A204.1 (cell line): ENCODE measurements around the gene HDAC7.

Experiments
- FAIRE-seq: peaks from 2 replicates; lab custom pipeline; 2012; peaks lifted over from hg19 to GRCh38; lab: Jason Lieb, UNC

HDAC7 gene

DNA sequence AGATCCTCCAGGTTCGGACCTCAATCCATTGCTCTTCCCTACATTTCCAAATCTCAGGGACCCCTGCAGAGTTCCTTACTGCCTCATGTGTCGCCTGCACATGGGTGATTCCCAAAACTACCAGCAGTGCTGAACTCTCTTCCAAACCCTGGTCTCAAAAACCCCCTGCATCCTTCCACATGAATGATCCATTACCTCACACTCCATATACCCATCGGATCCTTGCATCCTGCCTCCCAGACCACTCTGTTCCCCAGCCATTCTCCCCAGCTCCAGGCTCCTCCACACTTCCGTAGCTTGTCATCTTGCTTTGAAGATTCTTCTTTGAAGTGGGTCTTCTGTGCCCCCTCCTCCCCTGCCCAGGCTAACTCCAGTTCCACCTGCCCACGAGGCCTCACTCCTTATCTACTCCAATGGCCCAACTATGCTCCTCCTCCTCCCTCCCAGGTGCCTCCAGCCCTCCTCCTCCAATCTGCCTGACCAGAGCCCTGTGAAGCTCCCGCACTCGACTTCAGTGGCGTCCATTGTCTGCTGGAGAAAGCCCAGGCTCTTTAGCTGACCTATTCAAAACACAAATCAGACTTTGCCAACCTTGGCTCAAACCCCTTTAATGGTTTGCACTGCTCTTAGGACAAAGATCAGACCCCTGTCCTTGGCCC lies 74.8 kb downstream of the HDAC7 start:
- no peak for FAIRE-seq

DNA sequence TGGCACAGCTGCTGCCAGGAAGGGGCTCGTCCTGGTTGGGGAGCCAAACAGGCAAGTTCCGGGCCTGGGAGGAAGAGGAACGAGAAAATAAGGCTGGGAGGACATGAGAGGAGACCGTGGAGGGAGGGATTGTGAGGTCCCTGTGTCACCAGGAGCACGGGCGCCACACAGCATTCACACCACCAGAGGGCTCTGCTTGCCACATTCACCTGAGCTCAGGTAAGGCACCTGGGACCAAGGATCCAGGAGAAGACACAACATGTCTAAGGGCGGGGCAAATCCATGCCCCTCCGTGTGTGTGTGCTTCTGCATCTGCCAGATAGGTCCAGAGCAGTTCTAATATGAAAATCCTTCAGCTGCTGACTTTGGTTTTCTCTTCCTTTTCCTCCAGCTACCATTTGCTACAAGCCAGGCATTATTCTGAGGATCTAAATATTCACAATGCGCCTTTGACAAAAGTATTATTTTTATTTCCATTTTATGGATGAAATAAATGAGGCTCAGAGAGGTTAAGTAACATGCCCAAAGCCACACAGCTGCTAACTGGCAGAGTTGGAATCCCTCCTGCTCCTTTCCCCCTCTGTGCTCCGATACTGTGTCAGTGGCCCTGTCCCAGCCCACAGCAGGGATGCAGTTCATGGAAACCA lies 75.6 kb downstream of the HDAC7 start:
- FAIRE-seq: no peak

DNA sequence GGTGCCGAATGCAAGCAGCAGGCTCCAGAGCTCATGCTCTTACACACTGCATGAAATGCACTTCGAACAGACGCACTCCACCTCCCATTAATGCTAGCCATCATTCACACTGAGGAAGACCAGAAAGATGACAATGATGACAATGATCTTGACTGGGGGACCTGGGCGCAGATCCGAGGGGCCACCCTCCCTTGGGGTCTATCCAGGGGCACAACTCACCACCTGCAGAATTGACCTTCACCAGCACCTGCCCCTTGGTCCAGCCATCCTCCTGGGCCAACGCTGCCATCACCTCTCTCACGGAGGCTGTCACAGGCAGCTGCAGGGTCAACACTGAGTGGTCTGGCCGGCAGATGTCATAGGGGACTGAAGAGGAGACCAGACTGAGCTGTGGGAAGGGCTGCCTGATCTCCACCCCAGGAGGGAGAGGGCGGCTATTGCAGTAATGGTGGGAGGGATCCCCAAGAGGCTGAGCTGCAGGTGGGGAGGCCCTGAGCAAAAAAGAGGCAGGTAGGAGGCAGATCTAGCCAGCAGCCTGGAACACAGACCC lies 76.3 kb downstream of the HDAC7 start:
- FAIRE-seq: no peak

DNA sequence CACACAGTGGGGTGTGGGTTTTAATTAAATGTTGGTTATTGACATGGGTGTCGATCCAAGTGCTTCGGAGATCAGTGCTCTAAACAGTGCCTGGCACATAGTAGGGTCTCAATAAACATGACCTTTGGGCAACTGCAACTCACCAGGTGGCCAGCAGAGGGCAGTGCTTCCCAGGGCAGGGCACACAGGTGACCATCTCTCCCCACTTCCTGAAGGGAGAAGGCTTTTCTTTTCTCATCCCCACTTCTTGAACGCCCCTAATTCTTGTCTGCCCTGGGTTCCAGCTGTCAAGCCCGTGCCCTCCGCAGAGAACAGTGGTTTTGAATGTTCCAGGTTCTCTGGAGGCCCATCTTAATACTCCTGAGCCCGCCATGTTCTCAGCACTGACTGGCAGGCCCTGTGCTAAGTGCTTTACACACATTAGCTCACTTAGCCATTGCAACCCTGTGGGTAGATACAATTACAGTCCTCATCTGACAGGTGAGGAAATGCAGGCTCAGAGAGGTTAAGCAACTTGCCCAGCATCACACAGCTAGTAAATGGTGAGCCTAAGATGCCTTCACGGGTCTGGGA lies 77.4 kb downstream of the HDAC7 start:
- FAIRE-seq: no peak

DNA sequence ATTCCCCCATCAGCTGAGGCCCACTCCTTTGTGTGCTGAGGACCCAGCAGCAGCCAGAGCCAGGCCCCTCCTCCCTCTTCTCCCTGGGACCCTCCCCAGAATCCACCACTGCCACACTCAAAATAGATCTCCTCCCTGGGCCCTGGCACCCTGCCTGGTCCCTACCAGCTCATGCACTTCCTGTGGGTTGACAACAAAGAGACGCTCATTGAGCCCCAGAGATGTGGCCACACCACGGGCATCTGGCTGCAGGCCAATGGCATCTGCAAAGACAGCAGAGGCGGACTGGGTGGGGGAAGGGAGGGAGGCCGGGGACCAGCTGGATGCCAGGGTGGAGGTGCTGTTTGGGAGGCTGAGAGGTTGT lies 78.4 kb downstream of the HDAC7 start:
- no peak for FAIRE-seq

DNA sequence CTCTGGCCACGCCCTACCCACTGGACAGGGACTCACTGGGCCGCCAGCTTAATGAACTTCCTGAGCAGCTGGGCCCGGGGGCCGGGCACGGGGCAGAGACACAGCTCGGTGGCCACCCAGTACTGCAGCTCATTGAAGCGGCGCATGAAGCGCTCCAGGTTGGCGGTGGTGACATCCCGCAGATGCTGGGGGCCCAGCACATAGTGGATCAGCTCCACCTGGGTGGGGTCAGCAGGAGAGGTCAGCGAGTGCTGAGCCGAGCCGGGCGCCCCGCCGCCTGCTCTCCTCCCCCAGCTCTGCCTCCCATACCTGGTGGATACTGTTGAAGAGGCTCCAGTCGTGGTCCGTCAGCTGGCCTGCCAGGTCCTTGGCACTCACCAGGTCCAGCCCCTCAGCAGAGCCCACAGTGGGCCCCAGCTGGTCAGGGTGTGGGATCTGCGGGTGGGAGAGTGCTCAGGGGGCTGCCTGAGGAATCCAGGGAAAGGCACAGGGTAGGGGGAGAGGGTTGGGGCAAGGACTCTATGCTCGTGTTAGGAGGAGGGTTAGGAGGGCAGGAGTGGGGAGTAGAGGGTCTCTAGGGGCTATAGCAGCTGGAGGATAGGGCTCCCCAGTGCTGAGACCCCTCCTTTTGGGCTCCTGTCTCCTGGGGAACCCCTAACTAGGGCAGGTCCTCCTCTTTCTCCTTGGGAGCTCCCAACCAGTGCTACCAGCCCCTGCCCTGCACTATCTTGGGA lies 78.9 kb downstream of the HDAC7 start:
- FAIRE-seq: no peak

DNA sequence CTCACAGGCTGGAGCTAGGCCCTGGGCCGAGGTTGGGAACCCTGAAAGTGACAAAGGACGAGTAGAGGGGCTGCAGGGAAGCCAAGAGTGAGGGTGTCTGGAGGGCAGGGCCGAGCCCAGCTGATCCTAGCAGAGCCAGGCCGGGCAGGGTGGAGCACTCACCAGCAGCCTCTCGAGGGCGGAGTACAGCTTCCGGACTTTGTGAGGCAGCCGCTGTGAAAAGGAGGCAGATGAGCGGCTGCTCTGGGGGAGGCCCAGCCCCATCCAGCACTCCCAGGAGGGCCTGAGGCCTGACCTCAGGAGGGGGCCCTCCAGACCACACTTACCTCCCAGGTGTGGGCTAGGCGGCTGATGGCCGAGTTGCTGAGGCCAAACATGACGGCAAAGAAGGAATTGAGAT lies 79.7 kb downstream of the HDAC7 start:
- FAIRE-seq: no peak

DNA sequence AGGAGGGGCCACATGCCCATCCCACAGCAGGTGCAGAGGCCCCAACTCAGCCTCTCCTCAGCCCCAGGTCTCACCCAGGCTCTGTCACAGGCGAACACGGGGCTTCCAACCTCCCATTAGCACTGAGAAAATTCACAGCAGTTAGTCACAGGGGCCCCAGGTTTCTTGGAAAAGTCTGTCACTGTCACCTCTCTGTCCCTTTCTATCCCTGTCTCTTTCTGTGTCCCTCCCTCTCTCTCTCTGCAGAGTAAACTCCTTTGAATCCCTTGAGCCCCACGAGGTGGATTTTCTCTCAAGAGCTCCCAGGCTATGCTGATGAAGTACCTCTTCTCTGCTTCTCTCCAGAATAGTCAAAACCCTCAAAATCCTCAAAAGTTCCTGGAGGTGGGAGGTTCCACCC lies 80.4 kb downstream of the HDAC7 start:
- no peak for FAIRE-seq

DNA sequence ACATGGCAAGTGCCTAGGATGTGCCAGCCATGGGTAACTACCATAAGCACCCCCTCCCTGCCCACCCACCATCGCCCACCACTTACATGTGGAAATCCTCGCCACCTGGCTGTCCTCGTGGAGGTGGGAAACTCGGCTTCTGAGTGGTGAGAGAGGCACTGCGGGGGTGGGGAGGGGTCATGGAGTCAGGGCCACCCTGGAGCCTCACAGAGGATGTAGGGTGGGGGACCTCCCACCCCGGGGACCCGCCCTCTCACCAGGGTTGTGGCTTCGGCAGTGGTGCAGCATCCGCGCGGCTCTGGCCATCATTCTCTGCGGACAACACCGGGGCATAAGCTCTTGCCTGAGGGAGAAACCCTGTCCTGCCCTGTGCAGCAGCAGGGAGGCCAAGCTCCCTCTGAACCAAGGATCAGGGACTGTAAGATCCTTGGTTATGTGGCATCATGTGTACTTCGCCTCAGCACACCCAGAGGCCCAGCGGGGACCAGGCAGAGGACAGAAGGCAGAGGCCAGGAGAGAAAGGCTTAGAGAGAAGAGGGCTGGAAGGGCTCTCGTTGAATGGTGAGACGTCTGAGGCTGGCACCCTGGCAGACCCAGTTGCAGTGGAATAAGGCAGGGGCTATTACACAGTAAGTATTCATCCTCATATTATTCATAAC lies 81.6 kb downstream of the HDAC7 start:
- no peak for FAIRE-seq

DNA sequence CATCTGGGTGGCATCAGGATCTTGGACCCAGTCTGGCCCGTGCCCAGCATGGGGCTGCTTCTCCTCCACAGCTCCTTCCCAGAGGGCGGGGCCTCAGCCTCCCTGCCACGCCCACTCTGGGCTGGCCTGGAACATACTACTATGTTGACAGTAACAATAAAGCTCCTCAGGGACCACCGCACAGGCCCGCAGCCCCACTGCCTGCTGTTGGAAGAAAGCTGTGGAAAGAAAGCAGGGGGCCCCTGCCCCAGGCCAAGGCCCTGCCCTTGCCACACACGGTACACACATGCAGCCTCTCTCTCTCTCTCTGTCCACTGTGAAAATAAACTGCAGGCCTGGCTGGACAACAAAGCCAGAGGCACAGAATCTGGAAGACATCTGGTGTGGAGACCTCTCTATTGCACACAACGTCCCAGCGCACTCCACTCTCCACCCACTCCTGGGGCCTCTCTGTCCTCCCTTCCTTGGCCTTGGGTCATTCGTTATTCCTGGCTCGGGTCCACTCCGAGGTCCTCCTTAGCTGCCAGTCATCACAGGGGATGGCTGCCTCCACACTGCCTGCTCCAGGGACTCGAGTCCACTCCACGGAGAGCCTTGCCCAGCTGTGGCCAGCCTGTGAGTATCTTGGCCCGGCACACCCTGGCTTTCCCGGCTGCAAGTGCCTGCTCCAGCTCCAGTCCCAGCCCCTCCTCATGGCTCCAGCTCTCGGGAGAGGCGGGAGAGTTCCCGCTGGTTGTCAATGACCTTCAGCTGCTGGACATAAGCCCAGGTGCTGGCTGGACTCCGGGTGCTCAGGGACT lies 82.6 kb downstream of the HDAC7 start:
- no peak for FAIRE-seq

DNA sequence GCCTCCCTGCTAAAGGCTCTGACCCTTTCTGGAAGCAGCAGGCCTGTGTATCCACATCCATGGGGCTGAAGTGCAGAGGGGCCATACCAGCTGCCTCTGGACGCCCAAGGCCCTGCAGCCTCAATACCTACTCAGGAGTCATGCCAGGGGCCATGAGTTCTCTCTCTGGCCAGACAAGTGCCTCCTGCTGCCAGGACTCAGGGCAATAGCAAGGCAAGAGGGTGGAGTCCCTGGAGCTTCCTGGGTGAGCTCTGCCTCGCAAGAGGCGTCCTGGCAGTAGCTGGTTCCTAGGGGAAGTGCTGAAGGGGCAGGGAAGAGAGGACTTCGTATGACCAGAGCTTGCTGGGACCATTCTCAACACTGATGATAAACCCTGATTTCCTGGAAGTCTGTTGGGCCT lies 83.5 kb downstream of the HDAC7 start:
- no peak for FAIRE-seq

DNA sequence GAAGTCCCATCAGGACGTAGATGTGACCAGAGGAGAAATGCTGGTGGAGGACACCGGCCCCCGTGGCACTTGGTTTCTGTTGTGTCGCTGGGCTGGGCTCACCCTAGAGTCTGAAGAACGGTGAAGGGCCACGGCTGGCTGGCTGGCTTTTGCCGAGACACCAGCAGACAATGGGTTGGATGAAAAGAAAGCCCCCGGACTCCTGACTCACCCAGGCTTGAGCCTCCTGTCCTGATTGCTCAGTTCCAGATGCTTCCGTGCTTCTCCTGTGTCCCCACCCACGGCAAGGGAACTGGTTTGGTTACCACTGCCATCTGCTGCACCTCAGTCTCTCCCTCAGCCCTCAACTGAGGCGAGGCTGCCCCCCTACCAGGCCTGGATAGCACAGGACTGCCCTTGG lies 84.1 kb downstream of the HDAC7 start:
- no peak for FAIRE-seq

DNA sequence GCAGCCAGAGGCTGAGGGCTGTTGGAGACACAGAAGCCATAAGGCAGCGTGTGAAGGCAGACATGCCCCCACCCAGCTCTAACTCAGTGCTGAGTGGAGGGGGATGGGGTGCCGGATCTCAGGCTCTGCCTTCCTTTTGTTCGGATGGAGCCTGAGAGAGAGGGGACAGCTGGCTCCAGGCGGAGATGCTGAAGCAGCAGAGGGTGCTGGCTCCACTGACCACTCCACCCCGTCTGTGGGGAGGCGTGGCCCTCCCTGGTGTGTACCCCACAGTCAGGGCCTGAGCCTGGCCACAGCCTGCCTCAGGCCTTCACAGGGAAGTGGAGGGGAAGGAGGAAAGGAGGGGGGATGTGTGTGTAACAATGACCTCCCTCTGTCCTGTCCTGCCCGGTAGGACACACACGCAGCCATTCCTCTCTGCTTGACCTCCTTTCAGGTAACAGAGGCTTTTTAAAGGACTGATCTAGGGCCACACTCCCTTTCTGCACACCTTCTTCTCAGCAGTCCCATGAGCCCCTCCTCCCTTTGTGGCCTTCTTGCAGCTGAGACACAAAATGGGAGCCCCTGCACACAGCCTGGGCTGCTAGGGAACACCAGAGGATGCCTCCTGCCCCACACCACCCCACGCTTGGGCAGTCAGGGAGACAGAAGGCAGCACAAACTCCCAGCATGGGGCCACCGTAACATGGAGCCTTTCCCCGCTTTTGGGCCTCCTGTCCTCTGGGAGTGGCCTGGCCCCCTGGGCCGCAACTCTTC lies 84.8 kb downstream of the HDAC7 start:
- FAIRE-seq: no peak

DNA sequence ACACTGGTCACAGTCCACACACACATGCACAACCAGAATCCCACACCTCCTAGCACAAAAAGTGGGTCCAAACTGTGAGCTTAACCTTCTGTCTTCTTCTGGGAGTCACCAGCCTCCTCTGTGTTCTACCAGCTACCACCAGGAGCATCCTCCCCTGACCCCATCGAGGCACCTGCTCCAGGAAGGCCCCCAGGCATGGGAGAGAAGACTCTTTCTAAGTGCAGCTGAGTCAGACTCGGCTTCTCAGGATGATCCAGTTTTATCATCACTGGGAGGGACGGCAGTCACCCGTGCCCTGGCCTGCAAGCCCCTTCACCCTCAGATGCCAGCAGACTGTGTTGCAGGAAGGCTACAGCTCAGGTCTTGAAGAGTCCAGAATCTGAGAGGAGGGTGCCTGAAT lies 86.6 kb downstream of the HDAC7 start:
- no peak for FAIRE-seq
